ENCODE data around the gene TCAIM.
"Not testable (repeated sequence)": the region's sequence is repeated elsewhere in the genome, so short reads cannot be mapped to it uniquely, and the experiment has no call there.

The TCAIM gene

DNA sequence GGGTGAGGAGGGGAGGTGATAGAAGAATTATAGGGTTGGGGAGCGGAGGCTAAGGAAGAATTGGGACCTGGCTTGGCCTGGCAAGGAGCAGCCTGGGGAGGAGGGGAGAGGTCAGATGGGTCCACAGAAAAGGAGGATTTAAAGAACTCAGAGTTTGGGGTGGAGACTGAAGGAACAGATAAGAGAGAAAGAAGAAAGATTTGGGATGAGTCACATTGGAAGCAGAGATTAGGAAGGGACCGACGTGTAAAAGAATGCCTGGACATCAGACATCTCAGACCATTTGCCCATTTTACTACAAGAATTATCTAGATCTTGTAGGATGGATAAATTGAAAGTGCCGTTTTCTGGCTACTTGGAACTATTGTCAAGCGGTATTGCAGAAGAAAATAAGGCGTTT lies 10.4 kb downstream of the TCAIM start:
- no peak for DNase-seq

GRCh38 chr3:44353355-44353924 lies 14.9 kb downstream of the TCAIM start:
- DNase-seq: no peak

DNA sequence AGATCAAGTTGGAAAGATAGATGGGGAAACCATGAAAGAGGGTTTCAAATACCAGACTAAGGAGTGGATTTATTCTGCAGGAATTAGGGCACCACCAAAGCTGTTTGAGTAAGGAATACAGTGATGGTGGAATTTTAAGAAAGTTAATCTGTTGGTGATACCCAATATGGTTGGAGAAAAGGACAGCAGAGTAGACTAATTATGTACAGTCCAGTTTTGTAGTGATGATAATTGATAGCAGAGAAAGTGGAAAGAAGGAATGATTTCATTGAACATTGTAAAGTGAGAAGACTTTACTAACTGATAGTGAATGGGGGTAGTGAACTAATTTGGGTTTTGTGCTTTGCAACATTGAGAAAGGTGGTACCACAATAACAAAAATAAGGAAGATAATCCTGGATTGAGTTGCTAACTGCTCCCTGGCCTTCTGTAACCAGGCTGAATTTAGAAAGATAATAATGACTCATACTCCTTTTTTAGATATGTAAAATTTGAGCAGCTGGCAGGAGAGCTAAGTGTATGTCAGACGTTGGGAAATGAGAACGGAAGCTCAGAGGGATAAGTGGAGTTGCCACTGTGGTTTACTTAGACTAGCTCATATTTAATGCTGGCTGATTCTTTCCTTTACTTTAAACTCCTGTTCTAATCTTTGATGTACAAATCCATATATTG lies 16.9 kb downstream of the TCAIM start:
- no peak for DNase-seq

DNA sequence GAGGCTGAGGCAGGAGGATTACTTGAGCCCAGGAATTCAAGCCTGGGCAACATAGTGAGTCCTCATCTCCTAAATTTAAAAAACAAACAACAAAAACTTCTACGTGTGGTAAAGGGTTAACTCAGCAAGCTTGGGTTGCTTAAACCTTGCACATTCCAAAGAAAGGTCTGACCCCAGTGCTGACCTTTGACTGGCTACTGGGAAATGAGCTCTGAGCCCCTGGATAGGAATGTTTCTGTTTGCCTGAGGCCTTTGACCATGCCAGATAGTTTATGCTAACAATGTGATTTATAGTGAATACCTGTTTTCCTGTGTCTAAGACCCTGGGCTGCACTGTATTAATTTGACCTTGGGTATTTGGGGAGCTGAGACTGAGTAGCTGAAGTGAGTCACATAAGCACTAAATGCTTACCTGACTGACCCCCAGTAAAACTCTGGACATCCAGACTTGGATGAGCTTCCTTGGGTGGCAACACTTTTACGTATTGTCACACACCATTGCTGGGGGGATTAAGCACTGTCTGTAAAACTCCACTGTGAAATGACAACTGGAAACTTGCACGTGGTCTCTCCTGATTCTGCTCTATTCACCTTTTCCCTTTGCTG lies 20.7 kb downstream of the TCAIM start:
- no peak for DNase-seq

- DNase-seq: no peak
Measured at GRCh38 chr3:44363591-44363990, 25.0 kb downstream of the TCAIM start.

- no peak for DNase-seq
Measured at GRCh38 chr3:44365952-44366351, 27.4 kb downstream of the TCAIM start.

GRCh38 chr3:44375450-44375849 lies 36.9 kb downstream of the TCAIM start:
- DNase-seq: no peak

GRCh38 chr3:44387404-44387803 lies 48.8 kb downstream of the TCAIM start:
- no peak for DNase-seq

- no peak for DNase-seq
Measured at GRCh38 chr3:44392489-44392888, 53.9 kb downstream of the TCAIM start.

- DNase-seq: no peak
Measured at GRCh38 chr3:44395714-44396113, 57.1 kb downstream of the TCAIM start.

DNA sequence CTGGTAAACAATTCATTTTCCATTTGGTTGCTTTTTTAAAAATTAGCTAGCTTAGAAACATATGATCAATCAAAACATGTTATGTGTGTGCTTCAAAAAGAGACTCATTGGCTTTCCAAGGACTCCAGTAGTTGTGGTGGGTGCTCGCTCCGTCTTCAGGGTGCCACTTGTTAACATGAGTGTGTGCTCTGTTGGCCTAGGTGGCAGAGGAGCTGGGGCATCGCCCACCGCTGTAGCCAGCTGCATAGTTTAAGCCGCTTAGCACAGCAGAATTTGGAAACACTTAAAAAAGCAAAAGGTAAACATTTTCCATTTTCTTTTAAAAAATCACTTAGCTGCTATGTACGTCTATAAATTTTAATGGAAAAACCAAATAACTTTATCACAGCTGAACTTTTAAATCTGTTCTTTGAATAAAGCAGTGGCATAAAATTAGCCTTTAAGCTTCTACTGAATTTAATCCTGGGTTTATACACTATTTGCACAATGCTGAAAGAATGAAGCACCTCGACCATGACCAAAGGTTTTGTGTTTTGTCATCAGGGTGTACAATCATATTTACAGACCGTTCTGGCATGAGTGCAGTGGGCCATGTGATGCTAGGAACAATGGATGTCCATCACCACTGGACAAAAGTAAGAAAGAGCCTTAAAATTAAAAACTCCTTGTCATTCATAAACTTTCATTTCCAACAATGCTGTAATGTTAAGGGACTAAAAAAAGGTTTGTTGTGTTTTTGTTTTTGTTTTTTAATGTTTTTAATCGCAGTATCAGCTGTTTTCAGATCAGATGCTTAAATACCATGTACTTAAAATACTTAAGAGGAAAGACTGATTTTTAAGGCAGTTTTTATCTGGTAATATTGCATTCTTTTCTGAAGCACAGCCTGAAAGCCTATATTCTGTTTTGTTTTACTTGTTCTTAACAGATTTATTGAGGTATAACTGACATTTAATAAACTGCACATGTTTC lies 57.9 kb downstream of the TCAIM start:
- no peak for DNase-seq

GRCh38 chr3:44398271-44398670 lies 59.7 kb downstream of the TCAIM start:
- DNase-seq: not testable (repeated sequence)

GRCh38 chr3:44398853-44399252 lies 60.3 kb downstream of the TCAIM start:
- no peak for DNase-seq

GRCh38 chr3:44400771-44401170 lies 62.2 kb downstream of the TCAIM start:
- DNase-seq: no peak

DNA sequence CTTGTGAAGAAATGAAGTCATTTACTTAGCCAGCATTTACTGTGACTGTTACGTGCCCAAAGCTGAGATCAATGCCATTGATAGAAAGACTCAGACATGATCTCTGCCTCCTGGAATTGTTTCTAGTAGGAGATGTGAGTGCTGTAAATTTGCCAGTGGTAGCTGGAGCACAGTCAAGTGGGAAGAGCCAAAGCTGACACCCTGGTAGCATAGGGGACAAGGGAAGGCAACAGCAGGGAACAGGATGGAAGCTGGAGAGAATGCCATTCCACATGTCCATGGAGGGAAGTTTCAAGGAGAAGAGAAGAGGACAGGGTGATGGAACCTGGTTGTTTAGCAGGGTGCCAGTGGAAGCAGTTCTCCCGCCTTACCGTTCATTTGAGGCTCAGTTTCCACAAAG lies 64.0 kb downstream of the TCAIM start:
- DNase-seq: no peak

- DNase-seq: no peak
Measured at GRCh38 chr3:44409640-44410410, 71.3 kb downstream of the TCAIM start.

DNA sequence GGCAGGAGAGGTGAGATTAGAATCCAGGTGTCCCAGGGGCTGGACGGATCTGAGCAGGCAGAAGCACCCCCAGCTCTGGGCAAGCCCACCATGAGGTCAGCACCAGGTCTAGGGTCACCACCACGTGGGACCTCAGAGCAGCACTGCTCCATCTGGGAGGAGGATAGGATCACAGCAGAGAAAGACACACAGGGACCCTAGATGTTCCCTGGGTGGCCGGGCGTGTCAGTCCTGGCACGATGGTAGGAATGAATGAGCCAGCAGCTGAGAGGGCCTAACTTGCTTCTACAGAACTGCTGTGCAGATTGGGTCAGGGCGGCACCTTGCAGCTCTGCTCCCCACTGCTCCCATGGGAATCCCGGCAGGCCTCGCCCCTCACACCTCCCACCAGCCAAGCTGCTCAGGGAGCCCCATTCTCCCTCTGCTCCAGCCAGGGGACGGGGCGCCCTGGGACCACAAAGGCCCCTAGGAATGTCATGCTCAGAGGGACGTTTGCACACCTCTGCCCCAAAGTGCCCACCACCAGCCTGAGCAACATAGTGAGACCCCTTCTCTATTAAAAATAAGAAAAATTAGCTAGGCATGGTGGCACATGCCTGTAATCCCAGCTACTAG lies 72.6 kb downstream of the TCAIM start:
- DNase-seq: no peak

GRCh38 chr3:44412365-44412764 lies 73.8 kb downstream of the TCAIM start:
- no peak for DNase-seq

DNA sequence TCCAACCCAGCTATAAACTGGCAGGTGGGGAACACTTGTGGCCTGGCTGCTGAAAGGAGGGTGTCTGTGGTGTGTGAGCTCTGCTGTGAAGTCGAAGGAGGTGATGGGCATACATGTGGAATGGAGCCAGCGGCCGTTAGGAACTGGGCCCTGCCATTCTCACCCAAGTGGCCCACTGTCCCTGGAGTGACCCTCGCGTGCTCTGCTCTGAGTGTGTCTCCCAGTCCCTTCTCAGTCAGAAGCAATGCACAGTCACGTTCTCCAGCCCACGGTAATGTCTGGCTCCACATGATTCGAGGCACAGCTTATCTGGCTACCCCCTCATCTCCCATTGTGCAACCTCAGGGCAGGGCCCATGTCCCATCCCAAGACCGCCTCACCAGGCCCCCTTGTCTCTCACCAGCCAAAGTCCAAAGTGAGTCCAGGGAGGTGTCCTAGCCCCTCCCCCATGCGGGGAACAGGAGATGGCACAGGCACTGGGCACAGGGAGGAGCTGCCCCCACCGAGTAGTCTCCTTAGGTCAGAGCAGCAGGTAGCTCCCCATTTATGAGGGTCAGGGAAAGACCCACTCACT lies 76.0 kb downstream of the TCAIM start:
- DNase-seq: no peak

GRCh38 chr3:44415421-44415820 lies 76.9 kb downstream of the TCAIM start:
- no peak for DNase-seq
